GM18870 (cell line): Measurements from ENCODE around the gene SETD1B.
"Not testable (repeated sequence)": the region's sequence is repeated elsewhere in the genome, so short reads cannot be mapped to it uniquely, and the experiment has no call there.

Experiments
- ATAC-seq: cut with Tn5 transposase; IDR thresholded peaks from one replicate; pipeline ENCODE4 v1.9.1; 2021; ENCODE audit warnings: moderate library complexity; ENCODE audit not compliant: unreplicated experiment

SETD1B gene

DNA sequence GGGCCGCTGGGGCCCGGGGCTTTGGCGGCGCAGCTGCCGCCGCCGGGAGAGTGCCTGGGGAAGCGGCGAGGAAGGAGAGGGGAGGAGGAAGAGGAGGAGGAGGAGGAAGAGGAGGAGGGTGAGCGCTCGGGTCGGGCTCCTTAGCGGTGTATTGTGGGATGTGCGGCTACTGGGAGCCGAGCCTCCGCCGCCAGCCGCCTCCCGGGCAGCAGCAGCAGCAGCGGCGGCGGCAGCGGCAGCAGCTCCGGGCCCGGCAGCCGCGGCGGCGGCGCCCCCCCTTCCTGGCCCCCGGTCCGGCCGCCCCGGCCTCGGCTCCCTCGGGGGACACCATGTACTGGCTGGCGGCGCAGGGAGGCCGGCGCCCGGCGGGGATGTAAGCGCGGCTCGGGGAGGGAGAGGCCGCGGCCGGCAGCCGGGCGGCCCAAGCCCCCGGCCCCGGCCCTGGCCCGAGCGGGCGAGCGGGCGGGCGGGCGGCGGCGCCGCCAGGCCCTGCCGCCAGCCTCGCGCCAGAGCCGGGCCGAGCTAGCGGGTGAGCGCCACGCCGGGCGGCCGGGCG, at the start of gene SETD1B:
Gene SETD1B (plus strand): TSS at position 149 of the 556 bp plus-strand sequence. CDS start 729 bp downstream, outside the sequence.
- no peak for ATAC-seq

DNA sequence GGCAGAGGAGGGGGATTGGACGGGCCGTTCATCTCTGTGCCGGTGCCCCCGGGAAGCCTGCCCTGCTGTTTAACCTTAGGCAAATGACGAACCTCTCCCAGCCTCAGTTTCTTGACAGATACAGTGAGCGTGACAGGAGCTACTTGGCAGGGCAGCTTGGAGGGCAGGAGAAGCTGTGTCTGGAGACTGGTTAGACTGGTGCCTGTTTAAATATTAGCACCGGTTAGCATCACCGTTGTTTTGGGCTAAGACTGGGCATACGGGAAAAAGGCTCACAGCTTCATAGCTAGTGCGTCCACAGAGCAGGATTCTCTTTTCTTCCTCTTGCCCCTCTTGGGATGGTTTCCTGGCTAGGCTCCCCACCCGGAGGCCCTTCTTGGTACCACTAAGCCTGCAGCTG, 49.0 kb upstream of the SETD1B start:
- no peak for ATAC-seq

GRCh38 chr12:121755591-121755990, 48.2 kb upstream of the SETD1B start:
- no peak for ATAC-seq

DNA sequence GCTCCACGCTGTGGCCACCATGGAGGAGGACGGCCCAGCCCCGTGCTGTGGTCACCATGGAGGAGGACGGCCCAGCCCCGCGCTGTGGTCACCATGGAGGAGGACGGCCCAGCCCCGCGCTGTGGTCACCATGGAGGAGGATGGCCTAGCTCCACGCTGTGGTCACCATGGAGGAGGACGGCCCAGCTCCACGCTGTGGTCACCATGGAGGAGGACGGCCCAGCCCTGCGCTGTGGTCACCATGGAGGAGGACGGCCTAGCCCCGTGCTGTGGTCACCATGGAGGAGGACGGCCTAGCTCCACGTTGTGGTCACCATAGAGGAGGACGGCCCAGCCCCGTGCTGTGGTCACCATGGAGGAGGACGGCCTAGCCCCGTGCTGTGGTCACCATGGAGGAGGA, 45.3 kb upstream of the SETD1B start:
- ATAC-seq = not testable (repeated sequence)

DNA sequence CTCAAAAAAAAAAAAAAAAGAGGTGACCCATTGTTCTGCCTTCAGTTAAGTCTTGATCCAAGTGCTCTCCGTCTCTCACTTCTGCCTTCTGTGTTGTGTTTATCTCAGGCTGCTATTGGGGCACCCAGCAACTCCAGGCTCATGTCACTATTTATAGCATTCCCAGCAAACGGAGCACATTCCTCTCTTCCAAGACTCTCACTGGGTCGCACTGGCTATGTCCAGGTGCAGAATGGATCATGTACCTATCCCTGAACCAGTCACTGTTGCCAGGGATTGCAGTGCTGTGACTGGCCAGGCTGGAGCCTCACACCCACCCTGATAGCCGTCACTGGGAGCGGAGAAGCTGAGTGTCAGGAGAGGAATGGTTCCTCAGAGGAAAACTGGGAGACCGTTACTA, 41.5 kb upstream of the SETD1B start:
- ATAC-seq = no peak

- no peak for ATAC-seq
These were observed 39.0 kb upstream of the SETD1B start for GRCh38 chr12:121764808-121765207.

DNA sequence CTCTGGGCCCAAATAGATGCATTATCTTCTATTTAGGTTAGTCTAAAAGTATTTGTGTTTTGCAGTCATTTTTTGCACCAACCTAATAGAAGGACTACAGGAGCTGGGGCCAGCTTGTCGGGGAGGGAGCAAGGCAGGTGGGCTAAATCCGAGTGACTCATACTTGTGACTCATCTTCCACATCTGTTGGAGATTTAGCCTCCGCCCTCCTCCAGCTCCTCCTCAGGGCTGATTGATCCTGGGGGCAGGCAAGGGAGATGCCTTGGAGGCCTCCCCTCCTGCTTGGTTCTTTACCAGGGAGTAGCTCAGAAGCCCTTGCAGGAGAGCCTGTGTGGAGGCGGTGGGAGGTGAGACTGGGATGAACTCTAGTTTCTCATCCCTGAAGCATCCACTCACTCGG, 38.2 kb upstream of the SETD1B start:
- ATAC-seq = no peak

DNA sequence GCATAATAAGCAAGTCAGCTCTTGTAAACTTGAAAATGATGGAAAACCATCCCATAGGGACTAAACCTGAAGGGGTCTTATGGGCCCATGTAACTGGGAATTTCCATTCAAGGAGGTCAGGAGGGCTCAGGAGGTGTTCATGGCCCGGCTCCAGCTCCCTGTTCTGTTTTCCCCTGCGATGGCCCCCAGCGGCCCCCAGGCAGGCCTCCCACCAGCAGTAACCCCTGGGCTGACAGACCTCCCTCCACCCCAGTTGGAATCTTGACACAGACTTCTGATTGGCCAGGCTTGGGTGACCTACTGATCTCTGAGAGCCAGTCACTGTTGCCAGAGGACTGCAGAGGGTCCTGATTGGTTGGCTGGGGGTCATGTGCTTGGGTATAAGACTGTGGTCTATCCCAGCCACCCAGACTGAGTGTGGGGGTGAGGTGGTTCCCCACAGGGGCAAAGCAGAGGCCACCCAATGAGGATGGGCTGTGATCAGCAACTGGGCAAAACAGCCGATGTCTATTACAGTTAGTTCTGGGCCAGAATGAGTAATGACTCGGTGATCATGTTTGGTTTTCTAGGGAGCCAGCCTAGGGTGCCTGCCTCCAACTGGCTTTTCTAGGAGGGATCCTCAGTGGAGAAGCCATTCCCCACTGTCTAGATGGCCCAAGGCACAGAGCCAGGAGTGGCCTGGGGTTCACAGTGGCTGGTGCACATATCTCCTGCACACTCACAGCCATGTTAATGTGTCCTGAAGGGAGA, 37.3 kb upstream of the SETD1B start:
- no peak for ATAC-seq

GRCh38 chr12:121767525-121768016, 36.2 kb upstream of the SETD1B start:
- no peak for ATAC-seq

DNA sequence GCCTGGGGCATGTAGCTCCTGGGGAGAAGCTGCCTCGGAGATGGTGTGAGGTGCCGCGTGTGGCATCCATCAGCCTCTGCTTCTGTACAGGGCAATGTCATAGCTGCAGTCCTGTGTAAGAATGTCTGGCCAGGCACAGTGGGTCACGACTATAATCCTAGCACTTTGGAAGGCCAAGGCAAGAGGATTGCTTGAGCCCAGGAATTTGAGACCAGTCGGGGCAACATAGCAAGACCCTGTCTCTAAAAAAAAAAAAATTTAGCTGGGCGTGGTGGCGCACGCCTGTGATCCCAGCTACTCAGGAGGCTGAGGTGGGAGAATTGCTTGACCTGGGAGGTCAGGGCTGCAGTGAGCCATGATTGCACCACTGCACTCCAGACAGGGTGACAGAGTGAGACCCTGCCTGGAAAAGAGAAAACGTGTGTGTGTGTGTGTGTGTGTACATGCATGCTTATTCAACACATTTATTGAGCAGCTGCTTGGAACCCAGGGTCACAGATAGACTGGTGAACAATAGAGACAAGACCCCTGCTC, 34.4 kb upstream of the SETD1B start:
- ATAC-seq = no peak

DNA sequence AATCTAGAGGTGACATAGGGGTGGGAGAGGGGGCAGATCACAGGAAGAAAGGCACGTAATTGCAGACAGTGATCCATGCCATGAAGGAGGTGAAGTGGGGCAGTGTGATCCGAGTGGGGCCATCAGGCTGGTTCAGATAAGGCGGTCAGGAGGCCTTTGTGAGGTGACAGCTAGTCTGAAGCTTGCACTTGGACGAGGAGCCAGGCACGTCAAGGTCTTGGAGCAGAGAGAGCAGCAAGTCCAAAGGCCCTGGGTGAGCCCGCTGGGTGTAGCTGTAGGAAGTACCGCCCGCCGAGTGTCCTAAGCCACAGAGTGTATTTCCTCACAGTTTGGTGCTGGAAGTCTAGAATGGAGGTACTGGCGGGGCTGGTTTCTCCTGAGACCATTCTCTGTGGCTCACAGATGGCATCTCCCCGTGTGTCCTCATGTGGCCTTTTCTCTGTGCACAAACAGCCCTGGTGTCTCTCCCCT, 33.9 kb upstream of the SETD1B start:
- no peak for ATAC-seq

DNA sequence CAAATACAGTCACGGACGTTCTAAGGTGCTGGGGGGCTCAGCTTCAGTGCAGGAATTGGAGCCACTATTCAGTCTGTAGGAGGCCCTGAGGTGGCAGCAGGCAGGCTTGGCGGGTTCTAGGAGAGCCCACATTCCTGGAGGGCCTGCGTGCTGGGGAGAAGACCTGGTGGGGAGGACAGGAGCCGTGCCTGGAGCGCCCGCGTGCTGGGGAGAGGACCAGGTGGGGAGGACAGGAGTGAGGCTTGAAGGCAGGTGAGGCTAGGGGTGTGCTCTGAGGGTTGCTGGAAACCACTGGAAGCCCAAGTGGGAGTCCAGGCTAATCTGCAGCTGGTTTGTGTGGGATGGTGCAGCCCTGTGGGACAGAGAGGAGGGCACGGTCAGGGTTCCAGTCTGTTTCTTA, 33.4 kb upstream of the SETD1B start:
- no peak for ATAC-seq

DNA sequence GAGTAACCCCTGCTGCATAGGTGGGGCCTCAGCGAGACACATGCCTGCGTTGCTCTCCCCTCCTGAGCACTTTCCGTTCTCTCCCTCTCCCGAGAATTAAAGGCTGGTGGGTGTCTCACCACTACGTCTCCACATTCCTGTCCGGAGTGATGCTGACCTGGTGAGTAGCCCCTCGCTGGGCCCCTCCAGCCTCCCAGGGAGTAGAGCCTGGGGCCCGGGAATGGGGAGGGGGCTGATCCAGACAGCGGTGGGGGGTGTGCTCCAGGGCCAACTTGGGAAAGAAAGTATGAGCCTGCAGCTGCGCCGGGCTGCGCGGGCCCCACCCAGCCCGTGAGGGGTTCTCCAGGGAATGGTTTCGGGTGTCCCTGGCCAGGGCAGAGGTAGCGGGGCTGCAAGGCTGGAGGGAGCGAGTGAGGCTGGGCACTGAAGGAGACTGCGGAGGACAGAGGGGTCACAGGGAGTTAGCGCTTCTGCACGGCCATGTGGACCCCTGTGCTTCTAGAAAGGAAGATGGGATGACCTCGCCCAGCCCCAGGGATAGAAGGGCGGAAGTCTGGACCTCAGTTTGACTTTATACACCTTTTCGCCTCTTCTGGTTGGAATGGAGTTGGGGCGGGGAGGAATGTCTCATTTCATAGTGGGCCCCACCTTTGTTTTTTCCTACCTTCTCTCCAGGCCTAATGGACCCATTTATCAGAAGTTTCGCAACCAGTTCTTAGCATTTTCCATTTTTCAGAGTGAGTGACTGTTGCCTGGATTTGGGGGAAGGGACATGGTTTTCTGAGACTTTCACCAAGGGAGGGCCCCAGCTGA, 32.8 kb upstream of the SETD1B start:
- no peak for ATAC-seq

- ATAC-seq = no peak
These were observed 30.6 kb upstream of the SETD1B start for GRCh38 chr12:121773011-121773777.

- no peak for ATAC-seq
These were observed 28.8 kb upstream of the SETD1B start for GRCh38 chr12:121774968-121775474.

DNA sequence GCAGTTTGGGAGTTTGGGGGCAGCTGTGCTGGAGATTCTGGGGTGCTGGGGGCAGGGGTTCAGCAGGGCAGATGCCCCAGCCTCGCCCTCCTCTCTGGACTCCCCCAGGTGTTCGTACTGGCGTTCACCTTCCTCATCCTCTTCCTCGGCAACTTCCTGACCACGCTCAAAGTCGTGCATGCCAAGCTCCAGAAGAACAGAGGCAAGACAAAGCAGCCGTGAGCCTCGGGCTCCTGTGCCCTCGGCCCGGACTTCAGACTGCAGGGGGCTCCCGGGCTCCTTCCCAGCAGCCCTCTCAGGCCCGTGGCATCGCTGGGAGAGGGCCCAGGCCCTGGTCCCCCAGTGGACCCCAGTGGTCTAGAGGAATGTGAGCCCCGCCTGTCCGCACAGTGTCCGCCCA, 28.3 kb upstream of the SETD1B start:
- ATAC-seq = no peak

- ATAC-seq = no peak
These were observed 27.4 kb upstream of the SETD1B start for GRCh38 chr12:121776190-121777098.

DNA sequence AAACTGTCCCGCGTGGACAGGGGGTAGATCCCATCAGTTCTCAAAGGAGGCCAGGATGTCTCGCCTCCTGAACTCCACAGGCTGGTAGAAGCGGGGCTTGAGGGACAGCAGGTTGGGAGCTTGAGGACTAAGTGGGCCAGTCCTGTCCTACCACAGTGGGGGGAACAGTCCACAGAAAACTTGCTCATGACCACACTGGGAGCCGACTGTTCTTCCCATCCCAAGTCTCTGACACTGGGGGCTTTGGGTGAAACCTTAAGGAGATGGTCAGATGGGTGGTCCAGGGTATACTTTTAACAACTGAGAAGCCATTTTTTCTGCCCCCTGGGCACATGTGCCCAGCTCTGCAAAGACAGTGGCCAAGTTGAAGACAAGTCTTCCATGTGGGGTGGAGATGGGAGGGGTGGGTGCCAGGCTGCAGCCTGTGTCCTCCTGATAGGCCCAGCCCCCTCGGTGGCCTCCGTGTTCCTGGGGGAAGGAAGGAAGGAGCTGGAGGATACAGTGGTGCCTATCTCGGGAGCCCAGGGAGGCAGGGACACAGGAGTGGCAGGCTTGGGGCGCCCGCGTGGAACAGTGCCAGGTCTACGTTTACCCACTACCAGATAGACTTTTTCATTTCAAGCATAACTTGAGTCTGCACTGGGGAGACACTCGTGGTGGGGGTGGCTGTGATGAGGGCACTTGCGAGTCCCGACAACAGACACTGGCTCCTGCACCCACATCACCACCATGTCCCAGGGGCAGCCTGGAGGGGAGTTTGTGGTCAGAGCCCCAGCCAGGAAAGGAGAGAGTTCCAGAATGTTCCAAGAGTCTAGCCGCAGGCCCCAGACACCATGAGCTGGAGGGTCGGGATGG, 25.0 kb upstream of the SETD1B start:
- ATAC-seq = no peak
